Stimulated activated CD8-positive, alpha-beta memory T cell treated with anti-CD3 and anti-CD28 coated beads, Interleukin-4, amount 100 ng/mL, for 4 hours (primary cell): Measurements from ENCODE around the gene FEZF1.

Source experiments
- DNase-seq, 2 donors: peaks; one replicate each; pipeline ENCODE4 v3.0.0-alpha.2; 2020; ENCODE audit warnings: low read depth in 2 of 2, low spot score in 1 of 2

The FEZF1 gene

GRCh38 chr7:122273117-122273516 is 31.4 kb downstream of the FEZF1 start:
- DNase-seq: no peak

- DNase-seq: no peak
These were observed 35.3 kb downstream of the FEZF1 start for GRCh38 chr7:122269241-122269640.

GRCh38 chr7:122268101-122268500 is 36.4 kb downstream of the FEZF1 start:
- DNase-seq: no peak

GRCh38 chr7:122262246-122262645 is 42.3 kb downstream of the FEZF1 start:
- no peak for DNase-seq

- no peak for DNase-seq
These were observed 43.1 kb downstream of the FEZF1 start for GRCh38 chr7:122261442-122261841.

GRCh38 chr7:122261016-122261415 is 43.5 kb downstream of the FEZF1 start:
- no peak for DNase-seq

GRCh38 chr7:122260336-122260735 is 44.2 kb downstream of the FEZF1 start:
- DNase-seq: no peak

- DNase-seq: no peak
These were observed 45.6 kb downstream of the FEZF1 start for GRCh38 chr7:122258971-122259370.

GRCh38 chr7:122257056-122257455 is 47.5 kb downstream of the FEZF1 start:
- DNase-seq: no peak

- DNase-seq: no peak
These were observed 48.5 kb downstream of the FEZF1 start for GRCh38 chr7:122256046-122256445.

- no peak for DNase-seq
These were observed 49.1 kb downstream of the FEZF1 start for GRCh38 chr7:122255454-122255853.
